ENCODE data around the gene RPL6.

DNA sequence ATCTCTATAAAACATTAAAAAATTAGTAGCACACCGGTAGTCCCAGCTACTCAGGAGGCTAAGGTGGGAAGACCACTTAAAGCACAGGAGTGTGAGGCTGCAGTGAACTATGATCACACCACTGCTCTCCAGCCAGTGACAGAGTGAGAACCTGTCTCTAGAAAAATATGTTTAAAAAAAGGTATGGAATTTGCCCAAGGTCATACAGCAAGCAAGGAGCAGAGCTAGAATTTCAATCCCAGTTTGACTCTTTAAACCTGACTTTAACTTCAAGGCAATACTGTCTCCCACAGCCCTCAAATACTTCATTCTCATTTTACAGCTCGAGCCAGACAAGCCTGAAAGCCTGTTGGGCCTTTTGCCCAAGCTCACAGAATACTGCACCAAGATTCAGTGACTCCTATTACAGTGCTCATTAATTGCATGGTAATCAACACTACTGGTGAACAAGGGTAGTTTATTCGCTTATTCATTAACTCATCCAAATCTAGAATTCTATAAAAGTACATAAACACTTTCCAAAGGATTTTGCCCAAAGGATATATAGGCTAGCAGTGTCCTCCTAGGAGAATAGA lies 35.2 kb downstream of the RPL6 start:
- no peak for TF ChIP-seq BACH2 (CRISPR knock-in tag; IDR thresholded peaks at IDR 0.05; ENCODE audit: borderline replicate concordance)
- TF ChIP-seq ZFP3 (CRISPR knock-in tag; IDR thresholded peaks at IDR 0.05), result no peak
- no peak for TF ChIP-seq ZFP30 (CRISPR knock-in tag; IDR thresholded peaks at IDR 0.05)
- TF ChIP-seq, protein P1, sequence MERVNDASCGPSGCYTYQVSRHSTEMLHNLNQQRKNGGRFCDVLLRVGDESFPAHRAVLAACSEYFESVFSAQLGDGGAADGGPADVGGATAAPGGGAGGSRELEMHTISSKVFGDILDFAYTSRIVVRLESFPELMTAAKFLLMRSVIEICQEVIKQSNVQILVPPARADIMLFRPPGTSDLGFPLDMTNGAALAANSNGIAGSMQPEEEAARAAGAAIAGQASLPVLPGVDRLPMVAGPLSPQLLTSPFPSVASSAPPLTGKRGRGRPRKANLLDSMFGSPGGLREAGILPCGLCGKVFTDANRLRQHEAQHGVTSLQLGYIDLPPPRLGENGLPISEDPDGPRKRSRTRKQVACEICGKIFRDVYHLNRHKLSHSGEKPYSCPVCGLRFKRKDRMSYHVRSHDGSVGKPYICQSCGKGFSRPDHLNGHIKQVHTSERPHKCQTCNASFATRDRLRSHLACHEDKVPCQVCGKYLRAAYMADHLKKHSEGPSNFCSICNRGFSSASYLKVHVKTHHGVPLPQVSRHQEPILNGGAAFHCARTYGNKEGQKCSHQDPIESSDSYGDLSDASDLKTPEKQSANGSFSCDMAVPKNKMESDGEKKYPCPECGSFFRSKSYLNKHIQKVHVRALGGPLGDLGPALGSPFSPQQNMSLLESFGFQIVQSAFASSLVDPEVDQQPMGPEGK (CRISPR knock-in tag; IDR thresholded peaks at IDR 0.05; ENCODE audit: borderline replicate concordance), result no peak
- no peak for TF ChIP-seq CREB5 (CRISPR knock-in tag; IDR thresholded peaks at IDR 0.05; ENCODE audit: low read depth)
- no peak for TF ChIP-seq PPARA (CRISPR knock-in tag; IDR thresholded peaks at IDR 0.05; ENCODE audit: borderline replicate concordance)
- TF ChIP-seq ZNF70 (CRISPR knock-in tag; IDR thresholded peaks at IDR 0.05), result no peak
- no peak for TF ChIP-seq SNAI2 (CRISPR knock-in tag; IDR thresholded peaks at IDR 0.05)
- no peak for TF ChIP-seq ARNTL (CRISPR knock-in tag; IDR thresholded peaks at IDR 0.05; ENCODE audit: borderline replicate concordance, low read depth)
- TF ChIP-seq RARB (CRISPR knock-in tag; IDR thresholded peaks at IDR 0.05), result no peak
- no peak for TF ChIP-seq OSR1 (CRISPR knock-in tag; IDR thresholded peaks at IDR 0.05)

Measured in SK-N-SH treated with all-trans-retinoic acid at 6 μM for 48 hours (cell line).